Right lobe of liver (tissue), 6 donors: ENCODE data around the gene S1PR4. TPM values are rescaled to one million over a fixed set of nuclear protein-coding genes. Genes with fewer than 3 reads are reported as not detected.

Experiments
- ATAC-seq, 4 donors: fragments of 200-7000 bp; cut with Tn5 transposase; one replicate each; pipeline ENCODE4 v1.9.1; 2020; ENCODE audit warnings: mild to moderate bottlenecking in 4 of 4, moderate library complexity in 4 of 4
- DNase-seq, 3 donors: peaks; one replicate each; pipeline ENCODE4 v3.0.0-alpha.2; 2020
- H3K27ac ChIP-seq, 3 donors: fragments of 200-600 bp; one replicate each; pipeline ENCODE4 v1.8.0; 2022
- H3K27me3 ChIP-seq, 2 donors: fragments of 200-600 bp; one replicate each; pipeline ENCODE4 v1.8.0; 2022
- H3K36me3 ChIP-seq, 4 donors: fragments of 200-600 bp; sonication (generic) in 1 of 4; one replicate each; pipeline versions ENCODE4 v1.5.1 to v1.8.0; 2017 to 2022; ENCODE audit warnings: control low read depth in 1 of 4
- H3K4me1 ChIP-seq, 4 donors: fragments of 200-600 bp; sonication (generic) in 1 of 4; one replicate each; pipeline versions ENCODE4 v1.5.1 to v1.8.0; 2017 to 2022; ENCODE audit warnings: control low read depth in 1 of 4
- H3K4me3 ChIP-seq, 3 donors: fragments of 200-600 bp; one replicate each; pipeline ENCODE4 v1.8.0; 2022
- H3K9me3 ChIP-seq, 4 donors: fragments of 200-600 bp; sonication (generic) in 1 of 4; one replicate each; pipeline versions ENCODE4 v1.5.1 to v1.8.0; 2017 to 2022; ENCODE audit warnings: control low read depth in 1 of 4
- CTCF ChIP-seq, 4 donors: fragments of 200-600 bp in 3 of 4; fragments of 450-650 bp in 1 of 4; IDR thresholded peaks; one replicate each; pipeline versions ENCODE4 v1.5.1 to v1.8.0; 2016 to 2022; ENCODE audit warnings: antibody characterized with exemption in 4 of 4, mild to moderate bottlenecking in 2 of 4
- POLR2A ChIP-seq: fragments of 450-650 bp; IDR thresholded peaks from one replicate; pipeline ENCODE4 v1.6.1; 2017; ENCODE audit warnings: antibody characterized with exemption, mild to moderate bottlenecking
- WGBS: methylation state at CpG from one replicate; pipeline ENCODE4 v1.1.6; 2018; ENCODE audit warnings: low coverage, low lambda C conversion rate; ENCODE audit not compliant: insufficient coverage; ENCODE audit errors: missing lambda C conversion rate; 5-methylcytosine and 5-hydroxymethylcytosine counted together
- intact Hi-C, 2 donors: fragments of 100-400 bp; cut with DNase I; formaldehyde crosslinking; loops; one replicate each; pipeline versions ENCODE4 v1.11.2 to v1.14.1; 2022
- total RNA-seq, 6 experiments: library from RNA; depleted of rRNA in 2 of 6; stranded (reverse); fragments of >200 nt in 2 of 6; fragmentation: NEBNext Ultra II Directional in 3 of 6; extraction: Animal tissue kit (Norgen Biotek cat#: 25700) in 3 of 6; gene quantifications; one replicate each; pipeline versions ENCODE4 v1.1.0 to v1.2.4, GENCODE V29; 2016 to 2023
- donor health status: DM: no; HTN: yes; CAD: no.
- donor health status: DM: no; HTN: no; CAD: no.
- donor health status: DM: no; HTN: no; CAD: no.
- donor health status: DM: no; HTN: yes; CAD: no.
- donor health status: DM: no; HTN: yes; CAD: no.

Gene S1PR4
- total RNA-seq, 6 experiments from 2014 or later: 0.53 to 2.2 (median 0.97) TPM

GRCh38 chr19:3138268-3138667, 40.3 kb upstream of the S1PR4 start:
- no peaks in the 10 kb centered on the region for H3K4me1 ChIP-seq
- intact Hi-C loops: no loop called here
- TF ChIP-seq POLR2A: no peak
- TF ChIP-seq CTCF (IDR thresholded peaks at IDR 0.05): no peak
- H3K4me3 ChIP-seq: no peak overlapping the region
- no peak overlapping the region for H3K27ac ChIP-seq
- DNase-seq (no peak), ATAC-seq (no peak)
- no peaks in the 10 kb centered on the region for H3K36me3 ChIP-seq
- no peaks in the 10 kb centered on the region for H3K9me3 ChIP-seq
- no peaks in the 10 kb centered on the region for H3K27me3 ChIP-seq
- 74% methylated on average over 14 of the region's 15 CpGs for WGBS

DNA sequence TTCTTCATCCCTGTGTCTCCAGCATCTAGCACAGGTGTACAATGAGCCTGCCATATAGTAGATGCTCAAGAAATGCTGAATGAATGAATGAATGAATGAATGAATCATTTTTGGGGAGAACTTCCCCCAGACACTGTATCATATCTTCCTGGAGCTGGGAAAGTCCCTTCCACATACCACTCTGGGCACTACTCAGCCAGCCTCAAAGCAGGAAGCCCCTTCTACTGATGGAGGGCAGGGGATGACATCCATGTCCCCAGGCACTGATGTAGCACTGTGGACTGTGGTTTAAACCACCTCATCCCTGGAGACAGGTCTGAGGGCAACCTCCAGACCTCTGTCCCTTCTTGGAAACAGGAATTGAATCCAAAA, 37.9 kb upstream of the S1PR4 start:
- DNase-seq (no peak), ATAC-seq (no peak)
- Histone ChIP-seq H3K4me1 (no peaks in the 10 kb centered on the region), H3K9me3 (no peaks in the 10 kb centered on the region), H3K27me3 (no peaks in the 10 kb centered on the region), H3K27ac (peak overlapping the region in 1 of 3 donors; percentile 77), H3K4me3 (no peak overlapping the region), H3K36me3 (no peaks in the 10 kb centered on the region)
- intact Hi-C loops: no loop called here
- no peak for TF ChIP-seq POLR2A
- TF ChIP-seq CTCF (IDR thresholded peaks at IDR 0.05): no peak

DNA sequence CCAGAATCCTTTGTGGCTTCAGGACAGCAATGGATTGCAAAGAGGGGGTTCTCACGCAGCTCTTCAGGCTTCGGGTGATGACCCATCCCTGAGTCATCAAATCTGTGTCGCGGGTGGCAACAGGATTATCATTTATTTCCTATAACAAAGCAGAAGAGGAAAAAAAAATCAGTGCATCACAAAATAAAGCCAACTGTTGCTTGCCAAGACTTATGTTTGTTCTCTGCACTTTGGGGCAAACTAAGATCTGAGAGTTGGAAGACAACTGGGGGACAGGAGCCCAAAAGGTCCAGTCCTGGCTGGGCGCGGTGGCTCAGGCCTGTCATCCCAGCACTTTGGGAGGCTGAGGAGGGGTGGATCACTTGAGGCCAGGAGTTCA, 36.3 kb upstream of the S1PR4 start:
- Histone ChIP-seq H3K36me3 (no peaks in the 10 kb centered on the region), H3K27me3 (no peaks in the 10 kb centered on the region), H3K27ac (peak overlapping the region in 2 of 3 donors; percentile 52 to 77), H3K4me3 (no peak overlapping the region), H3K9me3 (no peaks in the 10 kb centered on the region), H3K4me1 (no peaks in the 10 kb centered on the region)
- ATAC-seq (peak; percentile 43 to 54 (median 47)), DNase-seq (no peak)
- TF ChIP-seq POLR2A (no peak), CTCF (IDR thresholded peaks at IDR 0.05) (no peak)
- intact Hi-C loops: no loop called here
- WGBS: 31% methylated on average over 2 of the region's 6 CpGs

DNA sequence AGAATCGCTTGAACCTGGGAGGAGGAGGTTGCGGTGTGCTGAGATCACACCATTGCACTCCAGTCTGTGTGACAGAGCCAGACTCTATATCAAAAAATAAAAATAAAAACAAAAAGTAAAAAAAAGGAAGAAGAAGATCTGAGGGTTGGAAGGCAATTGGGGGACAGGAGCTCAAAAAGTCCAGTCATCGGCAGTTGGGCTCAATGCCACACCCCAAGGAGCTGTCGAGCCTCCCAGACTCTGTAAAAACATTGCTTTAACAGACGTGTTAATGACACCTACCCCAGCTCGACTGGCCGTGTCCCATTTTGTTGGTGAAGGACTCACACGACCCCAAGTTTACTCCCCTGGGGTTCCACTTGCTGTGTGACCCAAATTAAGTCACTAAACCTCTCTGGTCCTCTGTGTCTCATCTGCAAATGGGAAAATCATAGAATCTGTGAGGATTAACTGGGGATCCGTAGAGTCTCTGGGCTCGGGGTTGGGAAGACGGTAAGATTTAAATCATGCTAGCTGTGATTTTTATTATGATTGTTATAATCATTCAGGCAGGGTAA, 35.7 kb upstream of the S1PR4 start:
- TF ChIP-seq CTCF (IDR thresholded peaks at IDR 0.05) (no peak), POLR2A (no peak)
- Histone ChIP-seq H3K36me3 (no peaks in the 10 kb centered on the region), H3K9me3 (no peaks in the 10 kb centered on the region), H3K4me1 (no peaks in the 10 kb centered on the region), H3K4me3 (no peak overlapping the region), H3K27me3 (no peaks in the 10 kb centered on the region), H3K27ac (peak overlapping the region in 1 of 3 donors; percentile 77)
- ATAC-seq: no peak
- intact Hi-C loops: no loop called here
- no peak for DNase-seq
- WGBS: 67% methylated on average over 8 of the region's 11 CpGs
